ENCODE results near the gene SMARCAL1. TPM values are rescaled to one million over a fixed set of nuclear protein-coding genes. Genes with fewer than 3 reads are reported as not detected.

SMARCAL1 gene
- total and polyA plus RNA-seq, 8 donors = 5.5 to 12.8 (median 7.4) TPM

GRCh38 chr2:216404010-216404618 is 8.2 kb upstream of the SMARCAL1 start:
- WGBS, 2 donors = 38 to 45% methylated on average over 5 of the region's 5 CpGs
- ATAC-seq = peak in 3 of 4 donors; percentile 78 to 92 (median 83)
- Histone ChIP-seq H3K4me1 (no peaks in the 10 kb centered on the region), H3K27ac (no peak overlapping the region), H3K9me3 (no peaks in the 10 kb centered on the region), H3K4me3 (no peak overlapping the region), H3K27me3 (peaks cover 0 to 5% (median 0%) of the 10 kb centered on the region in 4 donors), H3K36me3 (no peaks in the 10 kb centered on the region)
- TF ChIP-seq, protein P1, sequence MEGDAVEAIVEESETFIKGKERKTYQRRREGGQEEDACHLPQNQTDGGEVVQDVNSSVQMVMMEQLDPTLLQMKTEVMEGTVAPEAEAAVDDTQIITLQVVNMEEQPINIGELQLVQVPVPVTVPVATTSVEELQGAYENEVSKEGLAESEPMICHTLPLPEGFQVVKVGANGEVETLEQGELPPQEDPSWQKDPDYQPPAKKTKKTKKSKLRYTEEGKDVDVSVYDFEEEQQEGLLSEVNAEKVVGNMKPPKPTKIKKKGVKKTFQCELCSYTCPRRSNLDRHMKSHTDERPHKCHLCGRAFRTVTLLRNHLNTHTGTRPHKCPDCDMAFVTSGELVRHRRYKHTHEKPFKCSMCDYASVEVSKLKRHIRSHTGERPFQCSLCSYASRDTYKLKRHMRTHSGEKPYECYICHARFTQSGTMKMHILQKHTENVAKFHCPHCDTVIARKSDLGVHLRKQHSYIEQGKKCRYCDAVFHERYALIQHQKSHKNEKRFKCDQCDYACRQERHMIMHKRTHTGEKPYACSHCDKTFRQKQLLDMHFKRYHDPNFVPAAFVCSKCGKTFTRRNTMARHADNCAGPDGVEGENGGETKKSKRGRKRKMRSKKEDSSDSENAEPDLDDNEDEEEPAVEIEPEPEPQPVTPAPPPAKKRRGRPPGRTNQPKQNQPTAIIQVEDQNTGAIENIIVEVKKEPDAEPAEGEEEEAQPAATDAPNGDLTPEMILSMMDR (IDR thresholded peaks at IDR 0.05) = peak; percentile 62 to 80 (median 74)
- DNase-seq = peak in 1 of 6 donors; percentile 29
- intact Hi-C loops (cut with DNase I) = no loop called here
- FAIRE-seq = no peak

DNA sequence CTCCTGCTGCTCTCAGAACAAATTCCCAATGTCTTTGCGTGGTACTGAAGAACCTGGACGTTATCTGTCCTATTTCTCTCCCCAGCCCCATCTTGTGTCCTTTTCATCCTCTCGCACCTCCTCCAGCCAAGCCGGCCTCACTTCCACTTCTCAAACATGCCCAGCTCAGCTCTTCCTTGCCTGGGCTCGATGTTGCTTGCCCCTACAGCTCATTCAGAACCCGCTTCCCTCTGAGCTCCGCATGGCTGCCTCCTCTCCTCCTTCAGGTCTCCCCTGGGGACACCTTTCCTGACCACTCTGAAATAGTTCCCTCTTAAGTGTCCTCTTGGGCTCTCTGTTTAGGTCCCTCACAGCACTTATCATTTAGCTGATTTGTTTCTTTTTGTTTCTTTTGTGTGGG is 6.7 kb upstream of the SMARCAL1 start:
- no peak for DNase-seq
- ATAC-seq = no peak
- no peak overlapping the region for H3K27ac ChIP-seq
- no peaks in the 10 kb centered on the region for H3K4me1 ChIP-seq
- H3K4me3 ChIP-seq = no peak overlapping the region
- FAIRE-seq = no peak
- intact Hi-C loops (cut with DNase I) = no loop called here
- no peaks in the 10 kb centered on the region for H3K36me3 ChIP-seq
- peaks cover 0 to 7% (median 0%) of the 10 kb centered on the region in 4 donors for H3K27me3 ChIP-seq
- no peaks in the 10 kb centered on the region for H3K9me3 ChIP-seq
- WGBS, 2 donors = 64 to 71% methylated on average over 7 of the region's 7 CpGs
- TF ChIP-seq, protein P1 (IDR thresholded peaks at IDR 0.05) = no peak

GRCh38 chr2:216406826-216407225 is 5.5 kb upstream of the SMARCAL1 start:
- no peak overlapping the region for H3K27ac ChIP-seq
- H3K27me3 ChIP-seq = peaks cover 0 to 10% (median 0%) of the 10 kb centered on the region in 4 donors
- TF ChIP-seq, protein P1 (IDR thresholded peaks at IDR 0.05) = no peak
- FAIRE-seq (no peak), DNase-seq (no peak), ATAC-seq (no peak)
- no peaks in the 10 kb centered on the region for H3K9me3 ChIP-seq
- H3K36me3 ChIP-seq = no peaks in the 10 kb centered on the region
- H3K4me1 ChIP-seq = no peaks in the 10 kb centered on the region
- H3K4me3 ChIP-seq = no peak overlapping the region
- intact Hi-C loops (cut with DNase I) = no loop called here
- 49 to 59% methylated on average over 3 of the region's 3 CpGs for WGBS, 2 donors

DNA sequence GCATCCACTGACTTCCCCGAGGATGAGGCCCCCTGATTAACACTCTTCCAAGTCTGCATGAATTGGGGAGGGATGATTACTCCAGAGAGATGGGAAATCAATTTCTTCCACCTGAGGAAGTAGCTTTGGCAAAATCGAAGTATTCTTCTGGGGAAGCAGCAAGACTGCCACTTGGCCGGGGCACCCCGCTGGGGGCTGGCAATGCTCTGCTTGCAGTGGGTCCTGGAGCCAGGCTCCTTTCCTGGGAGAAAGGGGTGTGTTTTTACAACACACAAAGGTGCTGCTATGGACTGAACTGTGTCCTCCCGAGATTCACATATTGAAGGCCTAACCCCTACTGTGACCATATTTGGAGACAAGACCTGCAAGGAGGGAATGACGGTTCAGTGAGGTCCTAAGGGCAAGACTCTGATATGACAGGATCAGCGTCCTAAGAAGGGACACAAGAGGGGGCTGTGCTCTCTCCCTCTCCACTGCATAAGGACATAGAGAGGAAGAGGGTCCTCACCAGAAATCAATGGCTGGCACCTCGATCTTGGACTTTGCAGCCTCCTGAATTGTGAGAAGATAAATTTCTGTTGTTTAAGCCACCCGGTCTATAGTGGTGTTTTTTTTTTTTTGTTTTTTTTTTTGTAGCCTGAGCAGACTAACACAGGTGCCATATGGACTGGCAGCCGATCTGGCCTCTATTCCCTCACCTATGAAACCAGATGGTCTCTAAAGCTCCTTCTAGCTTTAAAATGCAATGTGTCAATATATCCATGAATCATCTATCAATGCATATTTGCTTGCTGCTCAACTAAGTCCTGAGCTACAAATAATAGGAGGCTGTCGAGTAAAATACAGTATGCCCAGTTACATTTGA is 3.6 kb upstream of the SMARCAL1 start:
- FAIRE-seq = no peak
- no peaks in the 10 kb centered on the region for H3K36me3 ChIP-seq
- intact Hi-C loops (cut with DNase I) = no loop called here

More for the DNA sequence above, 3.6 kb upstream of the SMARCAL1 start:
- TF ChIP-seq, protein P1 (IDR thresholded peaks at IDR 0.05) = no peak
- H3K4me3 ChIP-seq = no peak overlapping the region
- 52 to 59% methylated on average over 11 of the region's 11 CpGs for WGBS, 2 donors
- peaks cover 0 to 4% (median 3%) of the 10 kb centered on the region in 3 donors for H3K4me1 ChIP-seq
- no peak overlapping the region for H3K27ac ChIP-seq
- peaks cover 0 to 10% (median 0%) of the 10 kb centered on the region in 4 donors for H3K27me3 ChIP-seq
- DNase-seq (no peak), ATAC-seq (no peak)
- H3K9me3 ChIP-seq = no peaks in the 10 kb centered on the region
